SU-DHL-6 (cell line): ENCODE measurements around the gene CREB5.

Experiments
- H2AFZ ChIP-seq: fragments of 200-600 bp; sonication (generic); 2 replicates; pipeline ENCODE4 v1.6.1; 2014; ENCODE audit warnings: low read depth, mild to moderate bottlenecking, moderate library complexity, mixed read lengths, antibody characterized with exemption, low read length; ENCODE audit not compliant: severe bottlenecking
- H3F3A ChIP-seq: fragments of 200-600 bp; shearing (Covaris generic); 2 replicates; pipeline ENCODE4 v1.6.0; 2016; ENCODE audit warnings: antibody characterized with exemption, mild to moderate bottlenecking; ENCODE audit not compliant: insufficient read depth
- H3K27ac ChIP-seq: fragments of 200-600 bp; sonication (generic); 2 replicates; pipeline ENCODE4 v1.5.1; 2016; ENCODE audit warnings: low read depth, mild to moderate bottlenecking, low read length, moderate library complexity, mixed read lengths
- H3K27me3 ChIP-seq: fragments of 200-600 bp; sonication (generic), shearing (Covaris generic); 2 replicates; pipeline ENCODE4 v1.6.0; 2014; ENCODE audit warnings: mild to moderate bottlenecking, low read length
- H3K36me3 ChIP-seq: fragments of 200-600 bp; sonication (generic); 2 replicates; pipeline ENCODE4 v1.6.1; 2014; ENCODE audit warnings: mild to moderate bottlenecking, low read length, mixed read lengths
- H3K4me2 ChIP-seq: fragments of 300-600, 200-600 bp; shearing (Covaris generic), sonication (generic); 2 replicates; pipeline ENCODE4 v1.6.0; 2014; ENCODE audit warnings: low read length, low read depth, mild to moderate bottlenecking; ENCODE audit not compliant: poor library complexity, severe bottlenecking
- H3K4me3 ChIP-seq: fragments of 200-600 bp; sonication (generic); 2 replicates; pipeline ENCODE4 v1.5.1; 2014; ENCODE audit warnings: antibody characterized with exemption, low read length, mild to moderate bottlenecking, mixed read lengths; ENCODE audit not compliant: insufficient read depth, poor library complexity, severe bottlenecking
- H3K79me2 ChIP-seq: fragments of 200-600 bp; sonication (generic); 2 replicates; pipeline ENCODE4 v1.6.1; 2014; ENCODE audit warnings: mild to moderate bottlenecking, low read length, moderate library complexity; ENCODE audit not compliant: insufficient read depth
- H3K9ac ChIP-seq: fragments of 200-600 bp; sonication (generic); 2 replicates; pipeline ENCODE4 v1.7.0; 2014; ENCODE audit warnings: mild to moderate bottlenecking, low read length
- H3K9me2 ChIP-seq: fragments of 200-600 bp; sonication (generic); replicated peaks from 2 replicates; pipeline ENCODE4 v1.6.1; 2014; ENCODE audit warnings: low read length; ENCODE audit not compliant: insufficient read depth
- H3K9me3 ChIP-seq: fragments of 200-600 bp; sonication (generic); 2 replicates; pipeline ENCODE4 v1.6.1; 2014; ENCODE audit warnings: low read length, mixed read lengths; ENCODE audit not compliant: insufficient read depth
- H4K20me1 ChIP-seq: fragments of 200-600 bp; sonication (generic); 2 replicates; pipeline ENCODE4 v1.6.1; 2014; ENCODE audit warnings: low read depth, mild to moderate bottlenecking, antibody characterized with exemption, low read length, moderate library complexity, mixed read lengths
- EZH2phosphoT487 ChIP-seq: fragments of 200-600 bp; sonication (generic), shearing (Covaris generic); conservative IDR thresholded peaks from 2 replicates; pipeline ENCODE4 v1.6.1; 2018; ENCODE audit warnings: mild to moderate bottlenecking, antibody characterized with exemption, low read length, moderate library complexity, mixed read lengths
- TF ChIP-seq, protein P1 (sequence below): fragments of 200-600 bp; sonication (generic); IDR thresholded peaks from one replicate; pipeline ENCODE4 v1.5.1; 2017; ENCODE audit warnings: antibody characterized with exemption, mild to moderate bottlenecking, low read length, moderate library complexity; ENCODE audit not compliant: insufficient read depth, poor library complexity, severe bottlenecking

CREB5 gene

DNA sequence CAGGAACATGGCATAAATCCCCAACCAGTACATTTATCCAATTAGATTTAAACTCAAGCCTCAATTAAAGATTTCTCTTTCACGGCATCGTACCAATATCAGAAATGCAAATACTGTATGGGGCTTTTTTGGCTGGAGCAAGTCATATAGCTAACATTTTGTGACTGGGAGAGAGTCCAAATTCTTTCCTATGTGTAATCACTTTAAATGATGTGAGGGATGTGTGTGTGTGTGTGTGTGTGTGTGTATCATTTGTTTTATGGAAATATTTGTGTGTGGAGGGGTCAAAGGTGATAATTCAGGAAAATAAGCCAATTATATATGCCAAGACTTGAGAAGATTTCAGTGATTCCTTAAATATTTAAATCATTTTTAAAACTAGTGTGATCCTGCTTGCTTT is 349.2 kb downstream of the CREB5 start:
- Histone ChIP-seq H3K9me3 (no peaks in the 10 kb centered on the region), H3K79me2 (no peaks in the 10 kb centered on the region), H3F3A (no peaks in the 10 kb centered on the region), H3K27me3 (no peaks in the 10 kb centered on the region), H3K9me2 (no peaks in the 10 kb centered on the region), H3K27ac (no peak overlapping the region), H3K9ac (no peak overlapping the region), H2AFZ (no peak overlapping the region), H4K20me1 (no peaks in the 10 kb centered on the region), H3K36me3 (no peaks in the 10 kb centered on the region), H3K4me3 (no peak overlapping the region), H3K4me2 (no peak overlapping the region)
- TF ChIP-seq, protein P1, sequence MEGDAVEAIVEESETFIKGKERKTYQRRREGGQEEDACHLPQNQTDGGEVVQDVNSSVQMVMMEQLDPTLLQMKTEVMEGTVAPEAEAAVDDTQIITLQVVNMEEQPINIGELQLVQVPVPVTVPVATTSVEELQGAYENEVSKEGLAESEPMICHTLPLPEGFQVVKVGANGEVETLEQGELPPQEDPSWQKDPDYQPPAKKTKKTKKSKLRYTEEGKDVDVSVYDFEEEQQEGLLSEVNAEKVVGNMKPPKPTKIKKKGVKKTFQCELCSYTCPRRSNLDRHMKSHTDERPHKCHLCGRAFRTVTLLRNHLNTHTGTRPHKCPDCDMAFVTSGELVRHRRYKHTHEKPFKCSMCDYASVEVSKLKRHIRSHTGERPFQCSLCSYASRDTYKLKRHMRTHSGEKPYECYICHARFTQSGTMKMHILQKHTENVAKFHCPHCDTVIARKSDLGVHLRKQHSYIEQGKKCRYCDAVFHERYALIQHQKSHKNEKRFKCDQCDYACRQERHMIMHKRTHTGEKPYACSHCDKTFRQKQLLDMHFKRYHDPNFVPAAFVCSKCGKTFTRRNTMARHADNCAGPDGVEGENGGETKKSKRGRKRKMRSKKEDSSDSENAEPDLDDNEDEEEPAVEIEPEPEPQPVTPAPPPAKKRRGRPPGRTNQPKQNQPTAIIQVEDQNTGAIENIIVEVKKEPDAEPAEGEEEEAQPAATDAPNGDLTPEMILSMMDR = no peak
- no peak for TF ChIP-seq EZH2phosphoT487

GRCh38 chr7:28762651-28763050 is 350.3 kb downstream of the CREB5 start:
- no peaks in the 10 kb centered on the region for H3K36me3 ChIP-seq

GRCh38 chr7:28766359-28766758 is 354.0 kb downstream of the CREB5 start:
- H3K9me2 ChIP-seq = no peaks in the 10 kb centered on the region
- H3F3A ChIP-seq = no peaks in the 10 kb centered on the region
- no peaks in the 10 kb centered on the region for H3K9me3 ChIP-seq
- no peak overlapping the region for H2AFZ ChIP-seq
- H3K27me3 ChIP-seq = no peaks in the 10 kb centered on the region
- H3K9ac ChIP-seq = no peak overlapping the region
- no peak overlapping the region for H3K27ac ChIP-seq
- H4K20me1 ChIP-seq = no peaks in the 10 kb centered on the region
- TF ChIP-seq, protein P1 = no peak
- no peak for TF ChIP-seq EZH2phosphoT487
- no peak overlapping the region for H3K4me2 ChIP-seq
- H3K79me2 ChIP-seq = no peaks in the 10 kb centered on the region
- no peaks in the 10 kb centered on the region for H3K36me3 ChIP-seq
- no peak overlapping the region for H3K4me3 ChIP-seq

More at GRCh38 chr7:28762651-28763050, 350.3 kb downstream of the CREB5 start:
- H3K4me3 ChIP-seq = no peak overlapping the region
- no peaks in the 10 kb centered on the region for H3K79me2 ChIP-seq
- no peaks in the 10 kb centered on the region for H4K20me1 ChIP-seq
- H3K9me3 ChIP-seq = no peaks in the 10 kb centered on the region
- no peaks in the 10 kb centered on the region for H3F3A ChIP-seq
- no peak overlapping the region for H3K9ac ChIP-seq
- TF ChIP-seq, protein P1 = no peak
- TF ChIP-seq EZH2phosphoT487 = no peak
- H3K27me3 ChIP-seq = no peaks in the 10 kb centered on the region
- no peak overlapping the region for H3K27ac ChIP-seq
- no peaks in the 10 kb centered on the region for H3K9me2 ChIP-seq
- no peak overlapping the region for H2AFZ ChIP-seq
- no peak overlapping the region for H3K4me2 ChIP-seq

DNA sequence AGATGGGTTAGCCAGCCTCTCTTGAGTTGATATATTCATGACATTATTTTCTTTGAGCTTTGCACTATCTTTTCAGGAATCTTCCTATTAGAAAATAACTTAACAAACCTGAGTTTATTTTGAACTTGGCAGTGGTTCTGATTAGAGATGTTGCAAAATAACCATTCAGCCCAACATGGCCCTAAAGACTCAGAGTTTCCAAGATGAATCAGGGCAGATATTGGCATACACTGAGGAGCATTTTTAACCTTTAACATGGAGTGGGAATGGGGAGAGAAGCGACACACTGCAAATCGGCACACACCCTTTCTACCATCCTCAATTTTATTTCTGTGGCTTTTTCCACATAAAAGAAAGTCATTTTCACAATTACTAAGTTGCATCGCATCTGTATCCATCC is 355.0 kb downstream of the CREB5 start:
- Histone ChIP-seq H3K4me2 (no peak overlapping the region), H3K79me2 (no peaks in the 10 kb centered on the region), H3K4me3 (no peak overlapping the region), H2AFZ (no peak overlapping the region), H3K27ac (no peak overlapping the region), H3K9me2 (no peaks in the 10 kb centered on the region), H3K9me3 (no peaks in the 10 kb centered on the region), H3K9ac (no peak overlapping the region), H3K27me3 (no peaks in the 10 kb centered on the region), H3F3A (no peaks in the 10 kb centered on the region), H4K20me1 (no peaks in the 10 kb centered on the region), H3K36me3 (no peaks in the 10 kb centered on the region)
- no peak for TF ChIP-seq EZH2phosphoT487
- TF ChIP-seq, protein P1 = no peak
